Measurements from ENCODE around the gene PSMD6.

DNA sequence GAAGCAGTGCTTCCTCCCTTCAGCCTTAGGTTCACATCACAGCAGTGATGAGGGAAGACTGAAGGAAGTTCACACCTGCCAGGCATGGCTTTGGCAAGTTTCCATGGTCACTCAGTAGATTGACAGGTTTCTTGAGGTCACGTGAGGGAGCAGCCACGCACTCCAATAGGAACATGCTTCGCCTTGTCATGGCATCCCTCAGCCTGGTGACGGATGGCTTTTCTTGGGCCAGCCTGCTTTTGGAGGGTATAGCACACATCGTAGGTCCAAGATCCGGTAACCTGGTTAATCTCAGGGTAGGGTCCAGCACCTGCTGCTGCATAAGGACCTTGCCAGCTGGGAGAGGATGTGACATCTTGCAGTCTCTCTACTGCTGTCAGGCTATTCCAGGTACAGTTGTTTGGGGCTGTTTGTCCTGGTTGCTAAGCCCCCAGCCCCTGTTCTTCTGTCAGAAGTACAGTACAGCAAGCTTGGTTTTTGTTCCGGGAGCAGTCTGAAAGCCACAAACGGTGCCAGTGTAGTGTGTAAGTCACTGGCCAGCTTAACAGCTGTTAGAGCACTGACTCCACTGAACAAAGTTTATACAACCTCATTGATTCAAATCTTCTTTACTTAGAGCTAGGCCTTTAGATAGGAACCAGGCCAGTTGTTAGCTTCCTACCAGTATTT lies 42.3 kb downstream of the PSMD6 start:
- TF ChIP-seq EZH2 (IDR thresholded peaks at IDR 0.05; ENCODE audit: insufficient read depth, low read length): no peak
- TF ChIP-seq, protein P1, sequence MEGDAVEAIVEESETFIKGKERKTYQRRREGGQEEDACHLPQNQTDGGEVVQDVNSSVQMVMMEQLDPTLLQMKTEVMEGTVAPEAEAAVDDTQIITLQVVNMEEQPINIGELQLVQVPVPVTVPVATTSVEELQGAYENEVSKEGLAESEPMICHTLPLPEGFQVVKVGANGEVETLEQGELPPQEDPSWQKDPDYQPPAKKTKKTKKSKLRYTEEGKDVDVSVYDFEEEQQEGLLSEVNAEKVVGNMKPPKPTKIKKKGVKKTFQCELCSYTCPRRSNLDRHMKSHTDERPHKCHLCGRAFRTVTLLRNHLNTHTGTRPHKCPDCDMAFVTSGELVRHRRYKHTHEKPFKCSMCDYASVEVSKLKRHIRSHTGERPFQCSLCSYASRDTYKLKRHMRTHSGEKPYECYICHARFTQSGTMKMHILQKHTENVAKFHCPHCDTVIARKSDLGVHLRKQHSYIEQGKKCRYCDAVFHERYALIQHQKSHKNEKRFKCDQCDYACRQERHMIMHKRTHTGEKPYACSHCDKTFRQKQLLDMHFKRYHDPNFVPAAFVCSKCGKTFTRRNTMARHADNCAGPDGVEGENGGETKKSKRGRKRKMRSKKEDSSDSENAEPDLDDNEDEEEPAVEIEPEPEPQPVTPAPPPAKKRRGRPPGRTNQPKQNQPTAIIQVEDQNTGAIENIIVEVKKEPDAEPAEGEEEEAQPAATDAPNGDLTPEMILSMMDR (IDR thresholded peaks at IDR 0.05; ENCODE audit: insufficient read depth, low read depth, low read length): no peak

Measured in astrocyte (in vitro differentiated cells and primary cell).